NT2/D1 (cell line): ENCODE results near the gene MTERF2.

Experiments
- DNase-seq: peaks from one replicate; pipeline ENCODE4 v3.0.0-alpha.2; 2011; ENCODE audit warnings: low read depth, low spot score
- H3K27me3 ChIP-seq: 2 replicates; pipeline ENCODE4 v1.6.0; 2011; ENCODE audit warnings: mild to moderate bottlenecking; ENCODE audit not compliant: insufficient read length, insufficient read depth
- H3K36me3 ChIP-seq: 2 replicates; pipeline ENCODE4 v1.6.1; 2011; ENCODE audit warnings: mild to moderate bottlenecking, low read length, mixed read lengths; ENCODE audit not compliant: insufficient read depth, insufficient read length
- H3K4me1 ChIP-seq: 2 replicates; pipeline ENCODE4 v1.5.1; 2011; ENCODE audit not compliant: insufficient read depth, insufficient read length
- H3K4me3 ChIP-seq: 2 replicates; pipeline ENCODE4 v1.5.1; 2011; ENCODE audit warnings: low read depth; ENCODE audit not compliant: insufficient read length
- H3K9ac ChIP-seq: 2 replicates; pipeline ENCODE4 v1.6.0; 2011; ENCODE audit warnings: low read depth; ENCODE audit not compliant: insufficient read length
- H3K9me3 ChIP-seq: 2 replicates; pipeline ENCODE4 v1.5.1; 2011; ENCODE audit warnings: mild to moderate bottlenecking, low read length; ENCODE audit not compliant: insufficient read depth
- SUZ12 ChIP-seq: IDR thresholded peaks from 2 replicates; pipeline ENCODE4 v1.6.1; 2011; ENCODE audit not compliant: insufficient read length, insufficient read depth; ENCODE audit errors: extremely low read depth
- YY1 ChIP-seq: IDR thresholded peaks from 2 replicates; pipeline ENCODE4 v1.6.1; 2011; ENCODE audit not compliant: insufficient read length, insufficient read depth
- ZNF274 ChIP-seq: IDR thresholded peaks from 2 replicates; pipeline ENCODE4 v1.6.1; 2011; ENCODE audit warnings: mild to moderate bottlenecking, low read depth, low read length

The MTERF2 gene

DNA sequence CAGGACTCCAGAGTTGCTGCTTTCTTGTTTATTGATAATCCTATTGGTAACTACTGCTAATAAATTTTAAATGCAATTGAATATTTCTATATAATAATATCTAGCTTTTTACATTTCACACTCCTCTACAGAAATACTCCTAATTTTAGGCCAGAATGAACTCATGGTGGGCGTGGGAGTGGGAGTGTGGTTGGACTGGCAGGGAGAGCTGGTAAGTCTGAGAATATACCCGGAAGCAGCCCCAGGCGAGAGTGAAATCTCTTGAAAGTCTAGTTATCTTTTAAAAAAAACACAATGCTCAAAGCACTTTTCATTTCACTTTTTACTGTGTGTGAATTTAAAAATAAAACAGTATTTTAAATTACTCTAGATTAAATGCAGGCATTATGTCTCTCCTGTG lies 26.5 kb downstream of the MTERF2 start:
- TF ChIP-seq YY1 (no peak), SUZ12 (no peak), ZNF274 (no peak)
- H3K4me3 ChIP-seq, result no peak overlapping the region
- H3K9me3 ChIP-seq, result no peaks in the 10 kb centered on the region
- no peaks in the 10 kb centered on the region for H3K27me3 ChIP-seq
- no peak for DNase-seq
- H3K36me3 ChIP-seq, result peaks cover 34% of the 10 kb centered on the region
- H3K9ac ChIP-seq, result no peak overlapping the region
- H3K4me1 ChIP-seq, result no peaks in the 10 kb centered on the region

DNA sequence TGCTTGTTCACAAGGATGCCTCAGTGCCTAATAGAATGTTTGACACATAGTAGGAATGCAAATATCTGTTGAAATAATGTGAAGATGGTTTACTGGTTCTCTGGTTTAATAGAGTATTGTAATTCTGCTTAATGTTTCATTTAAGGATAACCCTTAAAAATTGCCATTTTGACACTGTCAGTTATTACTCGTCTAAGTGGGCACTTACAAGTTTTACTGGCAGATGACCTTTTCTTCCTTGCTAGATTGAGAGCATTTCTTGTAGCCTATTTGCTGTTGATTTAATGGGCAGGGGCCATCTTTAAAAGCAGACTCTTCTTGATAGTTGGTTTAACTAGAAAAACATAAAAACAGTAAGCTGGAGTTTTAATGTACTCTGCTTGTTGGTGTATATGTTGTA lies 29.4 kb downstream of the MTERF2 start:
- Histone ChIP-seq H3K4me1 (peaks cover 3% of the 10 kb centered on the region), H3K27me3 (no peaks in the 10 kb centered on the region), H3K36me3 (peaks cover 16% of the 10 kb centered on the region), H3K9me3 (peaks cover 16% of the 10 kb centered on the region; the same call in 1 of the 2 replicates), H3K9ac (peak overlapping the region; percentile 89), H3K4me3 (peak overlapping the region; percentile 92)
- no peak for DNase-seq
- TF ChIP-seq SUZ12 (no peak), YY1 (no peak), ZNF274 (no peak)

DNA sequence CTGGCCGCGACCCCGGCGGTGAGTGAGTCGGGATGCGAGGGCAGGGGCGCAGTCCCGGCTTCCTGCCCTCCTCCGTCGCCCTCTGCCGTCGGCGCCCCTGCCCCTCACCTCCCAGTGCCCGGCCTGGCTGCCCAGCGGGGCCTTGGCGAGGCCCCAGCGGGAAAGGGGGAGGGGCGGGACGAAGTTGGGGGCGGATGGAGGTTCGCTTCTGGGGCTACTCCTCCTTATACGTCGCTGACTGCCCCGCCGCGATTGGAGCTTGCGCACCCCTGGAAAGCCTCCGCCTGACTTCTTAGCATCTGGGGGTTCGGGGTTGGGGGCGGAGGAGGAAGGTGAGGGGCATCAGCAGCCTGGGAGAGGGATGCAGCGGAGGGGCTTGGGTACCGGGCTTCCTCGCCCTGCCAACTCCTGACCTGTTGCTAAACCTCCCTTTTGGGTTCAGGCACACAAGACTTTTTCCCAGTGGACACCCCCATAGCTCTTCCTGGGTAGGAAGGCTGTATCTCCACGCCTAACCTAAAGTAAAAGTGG lies 30.8 kb downstream of the MTERF2 start:
- H3K27me3 ChIP-seq, result no peaks in the 10 kb centered on the region
- peaks cover 14% of the 10 kb centered on the region for H3K36me3 ChIP-seq
- peak overlapping the region; percentile 89 for H3K9ac ChIP-seq
- peak; percentile 36 for DNase-seq
- TF ChIP-seq YY1 (no peak), ZNF274 (no peak), SUZ12 (no peak)
- peak overlapping the region; percentile 92 for H3K4me3 ChIP-seq
- H3K4me1 ChIP-seq, result peaks cover 3% of the 10 kb centered on the region
- H3K9me3 ChIP-seq, result peaks cover 16% of the 10 kb centered on the region; the same call in 1 of the 2 replicates

- H3K9ac ChIP-seq, result peak within 1 kb of the TSS; percentile 89
- H3K9me3 ChIP-seq, result peaks cover 16% of the 10 kb centered on the region; the same call in 1 of the 2 replicates
- peak within 1 kb of the TSS; percentile 92 for H3K4me3 ChIP-seq
- no peaks in the 10 kb centered on the region for H3K27me3 ChIP-seq
- H3K36me3 ChIP-seq, result peaks cover 11% of the 10 kb centered on the region
- TF ChIP-seq SUZ12 (no peak), YY1 (peak; percentile 23), ZNF274 (no peak)
- peak; percentile 93 for DNase-seq
- H3K4me1 ChIP-seq, result peaks cover 3% of the 10 kb centered on the region
Measured at GRCh38 chr12:106955377-106956047, 31.4 kb downstream of the MTERF2 start, which contains the start of gene TMEM263. TSS of gene TMEM263 (plus strand) at chr12:106955907. CDS start at chr12:106967117, 11,210 bp downstream.

DNA sequence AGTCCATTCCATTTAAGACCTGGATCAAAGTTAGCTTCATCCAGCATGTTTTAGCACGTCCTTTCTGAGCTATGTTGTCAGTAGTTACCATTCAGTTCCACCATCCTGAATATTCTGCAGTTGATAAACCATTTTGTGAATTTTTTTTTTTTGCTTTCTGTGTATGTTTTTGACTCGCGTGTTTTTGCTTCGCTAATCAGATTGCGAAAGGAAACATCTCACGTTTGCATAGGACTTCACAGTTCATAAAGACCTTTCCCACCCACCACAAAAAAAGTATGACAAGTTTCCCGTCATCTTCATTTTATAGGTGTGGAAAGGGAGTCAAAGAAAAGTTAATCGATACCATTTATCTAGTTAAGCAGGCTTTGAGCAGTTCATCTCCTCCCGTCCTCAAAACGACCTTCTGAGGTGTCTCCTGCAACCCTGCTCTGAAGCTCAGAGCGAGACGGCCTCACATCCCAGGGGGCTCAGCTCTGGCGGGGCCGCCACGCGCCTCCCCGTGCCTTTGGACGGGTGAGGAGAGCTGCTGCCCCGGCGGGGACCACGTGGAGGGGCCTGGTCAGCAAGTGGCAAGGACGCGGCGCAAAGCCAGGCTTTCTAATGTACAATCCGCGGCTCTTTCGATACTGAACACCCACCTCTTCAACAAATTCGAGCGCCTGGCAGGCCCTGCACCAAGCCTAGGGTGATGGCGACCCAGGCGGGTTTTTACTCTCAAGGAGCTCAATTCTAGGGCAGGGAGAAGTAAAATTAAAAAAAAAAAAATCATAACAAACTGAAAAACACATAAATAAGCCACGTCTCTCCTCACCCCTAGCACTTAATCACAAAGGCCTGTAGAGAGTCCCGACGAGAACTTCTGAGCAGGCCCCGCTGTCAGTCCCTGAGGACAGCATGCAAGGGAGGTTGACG lies 32.2 kb downstream of the MTERF2 start:
- H3K36me3 ChIP-seq, result peaks cover 11% of the 10 kb centered on the region
- H3K4me1 ChIP-seq, result peaks cover 3% of the 10 kb centered on the region
- TF ChIP-seq SUZ12, result no peak
- TF ChIP-seq YY1, result no peak
- no peak for TF ChIP-seq ZNF274
- DNase-seq, result no peak
- no peaks in the 10 kb centered on the region for H3K27me3 ChIP-seq
- peak overlapping the region; percentile 70 for H3K9ac ChIP-seq
- H3K4me3 ChIP-seq, result peak overlapping the region; percentile 92
- H3K9me3 ChIP-seq, result peaks cover 22% of the 10 kb centered on the region; the same call in 1 of the 2 replicates

DNA sequence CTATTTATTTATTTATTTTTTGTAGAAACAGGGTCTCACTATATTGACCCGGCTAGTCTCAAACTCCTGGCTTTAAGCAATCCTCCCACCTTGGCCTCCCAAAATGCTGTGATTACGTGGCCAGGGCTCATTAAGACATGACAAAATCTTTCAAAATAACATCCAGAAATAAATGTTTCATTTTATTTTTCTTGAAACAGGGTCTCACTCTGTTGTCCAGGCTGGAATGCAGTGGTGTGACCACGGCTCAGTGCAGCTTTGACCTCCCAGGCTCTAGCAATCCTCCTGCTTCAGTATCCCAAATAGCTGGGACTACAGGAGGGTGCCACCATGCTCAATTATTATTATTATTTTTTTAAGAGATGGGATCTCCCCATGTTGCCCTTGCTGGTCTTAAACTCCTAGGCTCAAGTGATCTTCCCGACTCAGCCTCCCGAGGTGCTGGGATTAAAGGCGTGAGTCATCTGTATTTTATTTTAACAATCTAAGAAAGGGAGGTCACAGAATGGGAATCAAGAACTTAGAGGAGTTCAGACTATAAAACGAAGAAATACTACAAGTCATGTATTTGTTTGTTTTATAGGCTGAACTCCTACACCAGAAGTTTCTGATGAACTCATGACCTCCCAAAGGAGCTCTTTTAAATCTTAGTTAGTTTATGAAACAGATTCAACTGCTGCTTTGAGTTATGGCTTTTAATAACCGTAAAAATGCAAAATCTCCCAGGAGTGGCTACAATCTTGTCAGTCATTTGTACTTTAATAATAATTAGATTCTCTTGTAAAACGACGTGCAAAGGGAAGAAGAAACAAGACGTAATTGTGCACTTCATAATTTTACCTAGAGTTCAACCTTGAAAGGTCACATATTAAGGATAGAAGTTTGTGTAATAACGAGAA lies 33.3 kb downstream of the MTERF2 start:
- H3K9me3 ChIP-seq, result peaks cover 33% of the 10 kb centered on the region; the same call in 1 of the 2 replicates
- H3K27me3 ChIP-seq, result no peaks in the 10 kb centered on the region
- peaks cover under 1% of the 10 kb centered on the region for H3K36me3 ChIP-seq
- no peak for DNase-seq
- no peak overlapping the region for H3K4me3 ChIP-seq
- no peak overlapping the region for H3K9ac ChIP-seq
- H3K4me1 ChIP-seq, result peaks cover 3% of the 10 kb centered on the region
- TF ChIP-seq YY1 (no peak), ZNF274 (no peak), SUZ12 (no peak)
